Measurements from ENCODE around the gene DFFB. TPM values are rescaled to one million over a fixed set of nuclear protein-coding genes. Genes with fewer than 3 reads are reported as not detected.

The DFFB gene
- total RNA-seq, 8 experiments from 2014 or later, result 2.5 to 8.2 (median 5.6) TPM

GRCh38 chr1:3921765-3922164 lies 64.5 kb downstream of the DFFB start:
- Histone ChIP-seq H3K27ac (no peak overlapping the region), H3K4me1 (replicated peaks in 1 of 2) (peaks cover 22 to 25% of the 10 kb centered on the region in 2 donors), H3K4me3 (no peak overlapping the region)
- ATAC-seq (replicated peaks in 6 of 8), result no peak
- WGBS, 10 experiments, result 40 to 92% (median 67%) methylated on average over 1 to 8 of the region's 8 CpGs; no CpG with 5 or more reads in 2 of the 10 experiments
- in situ Hi-C loops (cut with MboI; ENCODE audit: low pct_unique_long_range_greater_than_20kb in 2 of 9, low sequenced_read_pairs in 9 of 9, unreplicated experiment in 9 of 9), result loop anchor here in 3 of 9 experiments (25.0 kb wide), 5 partner anchors 691 to 1816 kb away; partner anchors contain the start of gene AJAP1 (in 1 of the 3)

GRCh38 chr1:3922201-3922725 lies 65.0 kb downstream of the DFFB start:
- Histone ChIP-seq H3K27ac (no peak overlapping the region), H3K4me3 (no peak overlapping the region), H3K4me1 (replicated peaks in 1 of 2) (peaks cover 22 to 25% of the 10 kb centered on the region in 2 donors)
- 50 to 93% (median 80%) methylated on average over 1 to 6 of the region's 6 CpGs; no CpG with 5 or more reads in 1 of the 10 experiments for WGBS, 10 experiments
- in situ Hi-C loops (cut with MboI; ENCODE audit: low pct_unique_long_range_greater_than_20kb in 2 of 9, low sequenced_read_pairs in 9 of 9, unreplicated experiment in 9 of 9), result loop anchor here in 3 of 9 experiments (25.0 kb wide), 5 partner anchors 690 to 1815 kb away; partner anchors contain the start of gene AJAP1 (in 1 of the 3)
- ATAC-seq (replicated peaks in 6 of 8), result peak in 2 of 8 experiments; percentile 18 to 59

DNA sequence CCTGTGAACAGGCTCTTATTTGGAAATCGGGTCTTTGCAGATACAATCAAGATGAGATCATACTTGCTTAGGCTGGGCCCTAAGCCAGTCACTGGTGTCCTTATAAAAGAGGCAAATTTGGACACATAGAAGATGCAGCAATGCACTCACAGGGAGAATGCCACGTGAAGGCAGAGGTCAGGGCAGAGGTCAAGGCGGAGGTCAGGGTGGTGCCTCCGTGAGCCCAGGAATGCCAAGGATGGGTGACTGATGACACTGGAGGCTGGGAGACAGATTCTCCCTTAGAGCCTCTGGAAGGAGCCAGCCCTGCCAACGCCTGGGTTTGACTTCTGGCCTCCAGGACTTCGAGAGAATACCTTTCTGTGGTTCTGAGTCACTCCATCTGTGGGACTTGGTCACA lies 65.6 kb downstream of the DFFB start:
- Histone ChIP-seq H3K27ac (no peak overlapping the region), H3K4me3 (no peak overlapping the region), H3K4me1 (replicated peaks in 1 of 2) (peaks cover 22 to 25% of the 10 kb centered on the region in 2 donors)
- no peak for ATAC-seq (replicated peaks in 6 of 8)
- in situ Hi-C loops (cut with MboI; ENCODE audit: low pct_unique_long_range_greater_than_20kb in 2 of 9, low sequenced_read_pairs in 9 of 9, unreplicated experiment in 9 of 9), result loop anchor here in 3 of 9 experiments (25.0 kb wide), 5 partner anchors 689 to 1814 kb away; partner anchors contain the start of gene AJAP1 (in 1 of the 3)
- WGBS, 10 experiments, result 0 to 81% (median 47%) methylated on average over 1 to 6 of the region's 6 CpGs; no CpG with 5 or more reads in 3 of the 10 experiments

DNA sequence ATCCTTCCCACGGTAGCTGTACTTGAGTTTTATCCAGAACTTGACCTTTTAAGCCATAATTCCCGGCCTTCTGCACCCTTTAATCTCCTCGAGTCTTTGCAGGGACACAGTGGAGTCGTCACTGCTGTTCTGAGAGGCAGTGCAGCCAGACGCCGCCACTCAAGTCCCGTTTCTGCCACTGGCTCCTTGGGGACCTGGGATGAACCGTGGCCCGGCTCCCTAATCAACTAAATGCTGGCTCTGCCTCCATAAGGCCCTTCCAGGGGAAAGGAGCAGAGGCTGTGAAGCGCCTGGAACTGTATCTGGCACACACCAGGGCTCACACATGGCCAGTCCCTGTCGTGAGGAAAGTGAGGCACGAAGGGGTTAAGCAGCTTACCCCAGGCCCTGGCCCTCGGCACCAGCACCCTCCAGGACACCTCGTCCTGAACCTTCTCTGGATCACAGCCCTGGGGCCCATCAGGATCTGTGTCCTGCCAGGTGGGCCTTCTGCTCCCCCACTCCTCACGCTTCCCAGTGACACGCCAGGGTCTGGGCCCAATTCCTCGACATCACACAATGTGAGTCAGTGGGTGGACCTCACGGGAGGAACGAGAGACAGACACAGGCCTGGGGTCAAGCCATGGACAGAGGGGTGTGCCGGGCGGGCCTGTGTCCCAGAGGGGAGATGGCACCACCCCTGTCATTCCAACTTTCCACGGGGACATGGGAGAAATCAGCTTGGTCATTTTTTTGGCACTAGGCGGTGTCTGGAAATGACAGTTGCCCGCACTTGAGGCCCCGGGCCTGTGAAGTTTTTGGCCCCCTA lies 66.3 kb downstream of the DFFB start:
- Histone ChIP-seq H3K4me1 (replicated peaks in 1 of 2) (peaks cover 22 to 25% of the 10 kb centered on the region in 2 donors), H3K4me3 (no peak overlapping the region), H3K27ac (no peak overlapping the region)
- WGBS, 10 experiments, result 0 to 90% (median 60%) methylated on average over 1 to 20 of the region's 25 CpGs; no CpG with 5 or more reads in 1 of the 10 experiments
- ATAC-seq (replicated peaks in 6 of 8), result peak in 2 of 8 experiments; percentile 14 to 36
- in situ Hi-C loops (cut with MboI; ENCODE audit: low pct_unique_long_range_greater_than_20kb in 2 of 9, low sequenced_read_pairs in 9 of 9, unreplicated experiment in 9 of 9), result loop anchor here in 3 of 9 experiments (25.0 kb wide), 5 partner anchors 689 to 1814 kb away; partner anchors contain the start of gene AJAP1 (in 1 of the 3)

- ATAC-seq (replicated peaks in 6 of 8), result peak in 1 of 8 experiments; percentile 16
These were observed 67.0 kb downstream of the DFFB start for GRCh38 chr1:3924186-3924824.

GRCh38 chr1:3924825-3925220 lies 67.5 kb downstream of the DFFB start:
- peak in 7 of 8 experiments; percentile 56 to 98 (median 97) for ATAC-seq (replicated peaks in 6 of 8)
- Histone ChIP-seq H3K4me1 (replicated peaks in 1 of 2) (peaks cover 22 to 25% of the 10 kb centered on the region in 2 donors), H3K4me3 (no peak overlapping the region), H3K27ac (no peak overlapping the region)
- WGBS, 10 experiments, result 0 to 80% (median 50%) methylated on average over 1 of the region's 3 CpGs; no CpG with 5 or more reads in 7 of the 10 experiments
- in situ Hi-C loops (cut with MboI; ENCODE audit: low pct_unique_long_range_greater_than_20kb in 2 of 9, low sequenced_read_pairs in 9 of 9, unreplicated experiment in 9 of 9), result loop anchor here in 3 of 9 experiments (25.0 kb wide), 5 partner anchors 687 to 1812 kb away; partner anchors contain the start of gene AJAP1 (in 1 of the 3)

More at GRCh38 chr1:3924186-3924824, 67.0 kb downstream of the DFFB start:
- Histone ChIP-seq H3K4me3 (no peak overlapping the region), H3K4me1 (replicated peaks in 1 of 2) (peaks cover 22 to 25% of the 10 kb centered on the region in 2 donors), H3K27ac (peak overlapping the region in 1 of 2 donors; percentile 25)
- in situ Hi-C loops (cut with MboI; ENCODE audit: low pct_unique_long_range_greater_than_20kb in 2 of 9, low sequenced_read_pairs in 9 of 9, unreplicated experiment in 9 of 9), result loop anchor here in 3 of 9 experiments (25.0 kb wide), 5 partner anchors 688 to 1813 kb away; partner anchors contain the start of gene AJAP1 (in 1 of the 3)
- 7 to 80% (median 65%) methylated on average over 1 to 12 of the region's 13 CpGs; no CpG with 5 or more reads in 4 of the 10 experiments for WGBS, 10 experiments

DNA sequence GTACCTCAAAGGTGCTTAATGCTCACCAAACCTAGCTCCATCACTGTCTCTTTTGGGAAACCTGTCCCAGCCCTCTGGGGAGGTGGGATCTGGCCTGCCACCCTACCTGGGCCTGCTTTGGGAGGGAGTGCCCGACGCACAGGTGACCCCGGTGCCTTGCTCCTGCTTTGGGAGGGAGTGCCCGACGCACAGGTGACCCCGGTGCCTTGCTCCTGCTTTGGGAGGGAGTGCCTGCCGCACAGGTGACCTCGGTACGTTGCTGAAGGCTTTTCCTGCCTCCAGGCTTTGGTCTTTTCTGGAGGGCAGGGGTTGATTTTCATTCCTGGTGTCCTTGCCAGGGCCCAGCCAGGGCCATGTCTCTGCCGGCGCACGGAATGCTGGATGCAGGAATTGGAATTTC lies 68.0 kb downstream of the DFFB start:
- Histone ChIP-seq H3K4me1 (replicated peaks in 1 of 2) (peaks cover 22 to 25% of the 10 kb centered on the region in 2 donors), H3K4me3 (no peak overlapping the region), H3K27ac (no peak overlapping the region)
- 40 to 84% (median 70%) methylated on average over 1 to 6 of the region's 12 CpGs; no CpG with 5 or more reads in 5 of the 10 experiments for WGBS, 10 experiments
- ATAC-seq (replicated peaks in 6 of 8), result no peak
- in situ Hi-C loops (cut with MboI; ENCODE audit: low pct_unique_long_range_greater_than_20kb in 2 of 9, low sequenced_read_pairs in 9 of 9, unreplicated experiment in 9 of 9), result no loop called here

- H3K4me3 ChIP-seq, result no peak overlapping the region
- 20 to 81% (median 57%) methylated on average over 1 to 8 of the region's 8 CpGs; no CpG with 5 or more reads in 2 of the 10 experiments for WGBS, 10 experiments
- peaks cover 22 to 25% of the 10 kb centered on the region in 2 donors for H3K4me1 ChIP-seq (replicated peaks in 1 of 2)
- ATAC-seq (replicated peaks in 6 of 8), result no peak
- in situ Hi-C loops (cut with MboI; ENCODE audit: low pct_unique_long_range_greater_than_20kb in 2 of 9, low sequenced_read_pairs in 9 of 9, unreplicated experiment in 9 of 9), result no loop called here
- H3K27ac ChIP-seq, result no peak overlapping the region
These were observed 68.5 kb downstream of the DFFB start for GRCh38 chr1:3925762-3926161.

- in situ Hi-C loops (cut with MboI; ENCODE audit: low pct_unique_long_range_greater_than_20kb in 2 of 9, low sequenced_read_pairs in 9 of 9, unreplicated experiment in 9 of 9), result no loop called here
- ATAC-seq (replicated peaks in 6 of 8), result no peak
- no peak overlapping the region for H3K27ac ChIP-seq
- peaks cover 22 to 25% of the 10 kb centered on the region in 2 donors for H3K4me1 ChIP-seq (replicated peaks in 1 of 2)
- no peak overlapping the region for H3K4me3 ChIP-seq
These were observed 69.7 kb downstream of the DFFB start for GRCh38 chr1:3926956-3927355.

- H3K4me1 ChIP-seq (replicated peaks in 1 of 2), result peaks cover 22 to 24% of the 10 kb centered on the region in 2 donors
- in situ Hi-C loops (cut with MboI; ENCODE audit: low pct_unique_long_range_greater_than_20kb in 2 of 9, low sequenced_read_pairs in 9 of 9, unreplicated experiment in 9 of 9), result no loop called here
- H3K27ac ChIP-seq, result no peak overlapping the region
- H3K4me3 ChIP-seq, result no peak overlapping the region
- 0 to 90% (median 53%) methylated on average over 1 to 9 of the region's 11 CpGs; no CpG with 5 or more reads in 2 of the 10 experiments for WGBS, 10 experiments
- ATAC-seq (replicated peaks in 6 of 8), result no peak
These were observed 71.3 kb downstream of the DFFB start for GRCh38 chr1:3928586-3928985.

GRCh38 chr1:3929126-3929525 lies 71.8 kb downstream of the DFFB start:
- no peak for ATAC-seq (replicated peaks in 6 of 8)
- 17 to 83% (median 61%) methylated on average over 1 to 4 of the region's 5 CpGs; no CpG with 5 or more reads in 2 of the 10 experiments for WGBS, 10 experiments

DNA sequence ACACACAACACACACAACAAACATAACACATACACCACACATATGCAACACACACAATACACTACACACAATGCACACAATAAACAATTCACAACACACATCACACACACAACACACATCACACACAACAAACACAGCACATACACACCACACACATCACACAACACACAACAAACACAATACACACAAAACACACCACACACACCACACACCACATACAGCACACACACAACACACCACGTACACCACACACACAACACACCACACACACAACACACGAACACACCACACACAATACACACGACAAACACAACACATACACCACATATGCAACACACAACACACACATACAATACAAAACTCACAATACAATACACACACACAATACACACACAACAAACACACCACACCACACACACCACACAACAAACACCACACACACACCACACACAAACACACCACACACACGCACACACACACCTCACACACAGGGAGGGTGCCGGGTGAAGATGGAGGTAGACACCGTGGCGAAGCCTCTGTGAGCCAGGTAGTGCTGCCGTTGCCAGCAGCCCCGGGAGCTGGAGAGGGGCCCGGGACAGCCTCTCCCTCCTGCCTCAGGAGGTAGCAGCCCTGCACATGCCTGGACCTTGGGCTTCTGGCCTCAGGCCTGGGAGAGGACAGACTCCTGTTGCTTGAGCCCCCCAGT lies 73.2 kb downstream of the DFFB start:
- in situ Hi-C loops (cut with MboI; ENCODE audit: low pct_unique_long_range_greater_than_20kb in 2 of 9, low sequenced_read_pairs in 9 of 9, unreplicated experiment in 9 of 9), result no loop called here
- Histone ChIP-seq H3K4me1 (replicated peaks in 1 of 2) (peaks cover 5 to 10% of the 10 kb centered on the region in 2 donors), H3K27ac (no peak overlapping the region), H3K4me3 (no peak overlapping the region)
- WGBS, 10 experiments, result 36 to 100% (median 91%) methylated on average over 1 to 6 of the region's 10 CpGs; no CpG with 5 or more reads in 6 of the 10 experiments
- peak in 2 of 8 experiments; percentile 23 to 31 for ATAC-seq (replicated peaks in 6 of 8)

More at GRCh38 chr1:3929126-3929525, 71.8 kb downstream of the DFFB start:
- Histone ChIP-seq H3K27ac (no peak overlapping the region), H3K4me3 (no peak overlapping the region), H3K4me1 (replicated peaks in 1 of 2) (peaks cover 19 to 22% of the 10 kb centered on the region in 2 donors)
- in situ Hi-C loops (cut with MboI; ENCODE audit: low pct_unique_long_range_greater_than_20kb in 2 of 9, low sequenced_read_pairs in 9 of 9, unreplicated experiment in 9 of 9), result no loop called here

All from motor neuron (in vitro differentiated cells).